Suprapubic skin (tissue), 3 donors: ENCODE measurements around the gene ALG6.

Source experiments
- CTCF ChIP-seq, 2 donors: fragments of 200-600 bp in 1 of 2; fragments of 450-650 bp in 1 of 2; sonication (generic) in 1 of 2; IDR thresholded peaks; one replicate each; pipeline ENCODE4 v1.5.1; 2016 to 2019; ENCODE audit warnings: antibody characterized with exemption in 2 of 2, mild to moderate bottlenecking in 1 of 2, moderate library complexity in 1 of 2
- POLR2A ChIP-seq, 2 donors: fragments of 450-650 bp; IDR thresholded peaks; one replicate each; pipeline ENCODE4 v1.6.1; 2017; ENCODE audit warnings: antibody characterized with exemption in 2 of 2, mild to moderate bottlenecking in 2 of 2, moderate library complexity in 2 of 2

GRCh38 chr1:63321785-63322113, 45.7 kb upstream of the ALG6 start:
- TF ChIP-seq CTCF (IDR thresholded peaks at IDR 0.05) (no peak), POLR2A (IDR thresholded peaks at IDR 0.05) (no peak)
